Fibroblast of mammary gland (primary cell): ENCODE data around the gene DCUN1D3.

ENCODE experiments used
- DNase-seq: peaks from one replicate; pipeline ENCODE4 v3.0.0-alpha.2; 2010; ENCODE audit warnings: low read depth
- H3K4me3 ChIP-seq: 2 replicates; pipeline ENCODE4 v1.5.1; 2011; ENCODE audit warnings: low read depth, mild to moderate bottlenecking, low read length, moderate library complexity; ENCODE audit not compliant: control insufficient read depth
- TF ChIP-seq, protein P1 (sequence below): conservative IDR thresholded peaks from 2 replicates; pipeline ENCODE4 v1.5.1; 2011; ENCODE audit warnings: low read depth, low read length, inconsistent platforms; ENCODE audit not compliant: control insufficient read depth, insufficient read depth

Gene DCUN1D3

DNA sequence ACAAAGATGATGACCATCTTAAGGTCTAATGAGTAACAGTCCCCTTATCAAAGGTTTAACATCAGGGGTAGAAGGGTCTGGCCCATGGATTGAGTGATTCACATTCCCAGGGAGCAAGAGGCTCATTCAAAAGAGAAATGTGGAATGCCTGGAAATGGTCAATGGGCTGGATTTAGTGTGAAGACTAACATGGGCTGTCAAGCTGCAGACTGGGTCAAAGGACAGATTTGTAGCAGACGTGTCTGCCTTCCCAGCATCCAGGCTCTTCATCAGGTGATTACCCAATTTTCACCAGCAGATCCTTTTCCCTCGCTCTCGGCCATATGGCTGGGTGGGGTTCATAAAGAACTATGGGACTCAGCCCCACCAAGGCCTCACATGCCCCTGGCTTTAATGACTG, 26.8 kb downstream of the DCUN1D3 start:
- H3K4me3 ChIP-seq: no peak overlapping the region
- TF ChIP-seq, protein P1, sequence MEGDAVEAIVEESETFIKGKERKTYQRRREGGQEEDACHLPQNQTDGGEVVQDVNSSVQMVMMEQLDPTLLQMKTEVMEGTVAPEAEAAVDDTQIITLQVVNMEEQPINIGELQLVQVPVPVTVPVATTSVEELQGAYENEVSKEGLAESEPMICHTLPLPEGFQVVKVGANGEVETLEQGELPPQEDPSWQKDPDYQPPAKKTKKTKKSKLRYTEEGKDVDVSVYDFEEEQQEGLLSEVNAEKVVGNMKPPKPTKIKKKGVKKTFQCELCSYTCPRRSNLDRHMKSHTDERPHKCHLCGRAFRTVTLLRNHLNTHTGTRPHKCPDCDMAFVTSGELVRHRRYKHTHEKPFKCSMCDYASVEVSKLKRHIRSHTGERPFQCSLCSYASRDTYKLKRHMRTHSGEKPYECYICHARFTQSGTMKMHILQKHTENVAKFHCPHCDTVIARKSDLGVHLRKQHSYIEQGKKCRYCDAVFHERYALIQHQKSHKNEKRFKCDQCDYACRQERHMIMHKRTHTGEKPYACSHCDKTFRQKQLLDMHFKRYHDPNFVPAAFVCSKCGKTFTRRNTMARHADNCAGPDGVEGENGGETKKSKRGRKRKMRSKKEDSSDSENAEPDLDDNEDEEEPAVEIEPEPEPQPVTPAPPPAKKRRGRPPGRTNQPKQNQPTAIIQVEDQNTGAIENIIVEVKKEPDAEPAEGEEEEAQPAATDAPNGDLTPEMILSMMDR: no peak
- DNase-seq: no peak

DNA sequence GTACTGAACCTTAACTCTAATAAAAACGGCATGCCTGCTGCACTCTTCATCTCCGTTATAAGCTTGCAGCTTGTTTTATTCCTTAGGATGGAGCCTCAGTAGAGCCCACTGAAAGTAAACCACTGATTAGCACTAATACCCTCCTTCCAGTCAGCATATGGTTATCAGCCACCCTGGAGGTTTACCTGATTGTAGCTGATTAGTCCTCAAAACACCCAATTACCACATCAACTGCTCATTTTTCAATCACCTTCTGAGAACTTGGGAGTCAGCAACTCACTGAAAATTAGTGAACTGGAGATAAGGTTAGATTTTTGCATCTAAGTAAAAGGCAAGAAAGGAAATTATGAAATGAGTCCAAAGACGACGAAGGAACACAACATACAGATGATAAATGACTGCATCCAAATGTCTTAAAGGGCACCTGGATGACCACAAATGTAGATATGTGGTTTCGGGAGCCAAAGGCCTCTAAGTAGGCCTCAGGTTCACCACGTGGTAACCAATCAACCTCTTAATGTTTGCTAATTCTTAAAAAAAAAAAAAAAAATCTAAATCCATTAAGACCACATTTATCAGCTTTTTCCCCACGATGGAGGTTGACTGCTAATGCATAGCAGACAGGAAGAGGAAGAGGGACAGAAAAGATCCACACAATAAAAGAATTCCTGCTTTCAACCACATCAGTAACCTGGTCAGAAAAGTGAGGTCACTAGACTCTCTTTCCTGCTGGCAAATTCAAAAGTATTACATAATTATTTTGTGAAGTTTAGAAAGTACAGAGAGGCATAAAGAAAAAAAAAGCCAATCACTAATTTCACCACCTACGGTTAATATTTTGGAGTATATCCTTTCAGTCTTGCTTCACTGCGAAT, 28.0 kb downstream of the DCUN1D3 start:
- TF ChIP-seq, protein P1: no peak

DNA sequence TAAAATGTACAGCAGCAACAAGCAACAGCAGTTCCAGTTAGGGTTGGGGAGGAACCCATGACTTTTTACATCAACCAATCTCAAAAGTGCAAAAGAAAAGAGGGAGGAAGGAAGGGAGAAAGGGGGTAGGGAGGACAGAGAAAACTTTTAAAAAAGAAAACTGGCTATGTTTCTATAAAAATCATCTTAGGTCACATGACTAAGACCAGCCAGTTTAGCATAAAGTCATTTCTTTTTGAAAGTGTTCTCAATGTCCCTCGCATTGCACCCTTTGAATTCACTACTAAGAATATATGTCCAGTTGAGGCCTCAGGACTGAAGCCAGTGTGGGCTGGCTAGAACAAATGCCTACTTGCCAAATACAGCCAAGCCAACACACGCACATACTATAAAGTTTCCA, 28.9 kb downstream of the DCUN1D3 start:
- no peak for DNase-seq
- no peak overlapping the region for H3K4me3 ChIP-seq
- TF ChIP-seq, protein P1: no peak

More for the DNA sequence above, 28.0 kb downstream of the DCUN1D3 start:
- no peak overlapping the region for H3K4me3 ChIP-seq
- DNase-seq: no peak

DNA sequence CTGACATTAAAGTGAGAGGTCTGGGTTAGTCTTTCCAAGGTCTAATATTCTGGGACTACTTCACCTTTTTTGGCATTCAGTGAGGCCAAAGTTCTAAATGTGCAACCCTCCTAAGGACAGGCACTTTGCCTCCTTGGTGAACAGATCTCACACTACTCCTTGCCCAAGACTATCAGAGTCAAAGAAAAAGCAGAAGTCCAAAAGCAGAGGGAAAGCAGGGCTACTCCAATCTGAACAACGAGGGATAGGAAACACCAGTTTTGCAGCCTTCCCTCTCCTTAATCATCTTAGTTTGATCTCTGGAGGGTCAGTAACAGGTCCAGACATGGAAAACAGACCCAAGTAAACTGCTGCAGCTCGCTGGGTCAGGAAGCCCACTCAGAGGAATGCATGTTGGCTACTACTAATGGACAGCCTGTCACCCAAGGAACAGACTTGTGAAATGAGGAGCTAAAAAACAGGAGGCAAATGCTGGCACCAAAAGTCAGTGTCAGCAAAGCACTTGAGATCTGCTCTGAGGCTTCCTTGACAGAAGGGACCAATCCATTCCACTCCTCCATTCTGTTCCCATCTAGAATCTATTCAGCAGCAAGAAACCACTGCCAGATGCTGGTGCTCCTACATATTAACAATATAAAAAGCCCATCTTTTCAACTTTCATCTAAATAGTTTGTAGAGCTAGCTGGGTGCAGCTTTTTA, 29.9 kb downstream of the DCUN1D3 start:
- TF ChIP-seq, protein P1: no peak
- no peak for DNase-seq
- no peak overlapping the region for H3K4me3 ChIP-seq

DNA sequence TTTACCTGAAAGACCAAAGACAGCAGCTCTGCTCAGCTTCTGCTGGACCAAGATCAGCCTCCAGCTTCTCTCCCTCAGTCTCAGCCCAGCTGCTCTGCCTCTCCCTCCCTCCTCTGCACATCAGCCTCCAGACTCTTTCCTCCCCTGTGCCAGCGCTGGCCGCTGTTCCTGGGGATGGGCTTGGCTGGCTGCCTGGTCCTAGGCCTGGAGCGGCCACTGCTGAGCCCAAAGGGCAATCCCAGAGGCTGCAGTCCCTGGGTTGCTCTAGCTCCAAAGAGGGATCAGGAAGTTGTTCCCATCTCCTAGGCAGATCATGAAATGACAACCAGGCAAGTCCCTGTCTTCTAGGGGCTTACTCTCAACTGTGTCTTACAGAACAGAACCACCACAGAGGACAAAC, 31.3 kb downstream of the DCUN1D3 start:
- TF ChIP-seq, protein P1: no peak
- peak; percentile 77 for DNase-seq
- H3K4me3 ChIP-seq: no peak overlapping the region

DNA sequence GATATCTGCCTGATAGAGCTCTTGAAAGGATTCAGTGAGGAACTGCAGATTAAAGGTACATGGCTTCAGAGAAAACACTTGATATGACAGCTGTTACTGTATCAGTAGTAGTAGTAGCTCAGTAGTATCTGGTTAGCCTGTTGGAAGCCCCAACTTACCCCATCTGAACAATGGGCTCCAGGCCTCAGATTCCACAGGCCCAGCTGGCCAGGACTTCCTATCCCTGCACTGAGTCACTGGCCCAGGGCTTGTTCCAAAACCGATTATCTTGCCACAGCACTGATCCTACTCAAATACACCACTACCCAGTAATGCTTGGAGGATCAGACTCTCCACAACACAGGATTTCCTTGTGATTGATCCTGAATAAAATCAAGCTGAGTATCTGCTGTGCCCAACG, 32.6 kb downstream of the DCUN1D3 start:
- DNase-seq: peak; percentile 74
- H3K4me3 ChIP-seq: no peak overlapping the region
- TF ChIP-seq, protein P1: no peak
